Transverse colon (tissue), 4 donors: ENCODE results near the gene LRRC23. TPM values are rescaled to one million over a fixed set of nuclear protein-coding genes. Genes with fewer than 3 reads are reported as not detected.

Experiments used
- DNase-seq: peaks from one replicate; pipeline ENCODE4 v3.0.0-alpha.2; 2019
- H3K27ac ChIP-seq, 4 donors: fragments of 200-600 bp; sonication (generic); 2 replicates each; pipeline ENCODE4 v1.5.1; 2016 to 2018; ENCODE audit warnings: inconsistent platforms in 4 of 4
- H3K27me3 ChIP-seq: fragments of 200-600 bp; sonication (generic); 2 replicates; pipeline ENCODE4 v1.5.1; 2017; ENCODE audit warnings: inconsistent platforms
- H3K36me3 ChIP-seq, 4 donors: fragments of 200-600 bp; sonication (generic); 2 replicates each; pipeline ENCODE4 v1.5.1; 2017 to 2019; ENCODE audit warnings: inconsistent platforms in 4 of 4
- H3K4me1 ChIP-seq, 4 donors: fragments of 200-600 bp; sonication (generic); 2 replicates each; pipeline ENCODE4 v1.5.1; 2017 to 2020; ENCODE audit warnings: inconsistent platforms in 4 of 4
- H3K4me3 ChIP-seq, 4 donors: fragments of 200-600 bp; sonication (generic); 1 replicate in 1 of 4; 2 replicates in 3 of 4; pipeline versions ENCODE4 v1.5.1 to v1.6.1; 2017 to 2019; ENCODE audit warnings: inconsistent platforms in 4 of 4
- H3K9me3 ChIP-seq, 2 donors: fragments of 200-600 bp; sonication (generic); 2 replicates each; pipeline ENCODE4 v1.5.1; 2017 to 2019; ENCODE audit warnings: inconsistent platforms in 2 of 2
- CTCF ChIP-seq, 5 experiments: fragments of 200-600 bp in 3 of 5; fragments of 450-650 bp in 2 of 5; sonication (generic) in 3 of 5; IDR thresholded peaks; 1 replicate in 2 of 5; 2 replicates in 3 of 5; pipeline ENCODE4 v1.5.1; 2016 to 2017; ENCODE audit warnings: antibody characterized with exemption in 5 of 5, inconsistent platforms in 3 of 5, mild to moderate bottlenecking in 2 of 5, moderate library complexity in 1 of 5
- EP300 ChIP-seq: sonication (generic); formaldehyde crosslinking; IDR thresholded peaks from one replicate; pipeline ENCODE4 v1.6.1; 2017; ENCODE audit warnings: antibody characterized with exemption, low read depth
- POLR2A ChIP-seq: fragments of 450-650 bp; IDR thresholded peaks from one replicate; pipeline ENCODE4 v1.6.1; 2016; ENCODE audit warnings: antibody characterized with exemption, mild to moderate bottlenecking, moderate library complexity
- POLR2AphosphoS5 ChIP-seq, 3 donors: sonication (generic); formaldehyde crosslinking; IDR thresholded peaks; one replicate each; pipeline ENCODE4 v1.6.1; 2016; ENCODE audit warnings: antibody characterized with exemption in 3 of 3
- WGBS, 2 donors: methylation state at CpG; one replicate each; pipeline ENCODE4 v1.1.5; 2018; ENCODE audit warnings: low coverage in 1 of 2; 5-methylcytosine and 5-hydroxymethylcytosine counted together
- in situ Hi-C, 4 donors: fragments of 200-750 bp; cut with MboI; loops; one replicate each; pipeline versions ENCODE4 v1.15.0 to v1.15.1; 2017; ENCODE audit warnings: low sequenced_read_pairs in 3 of 4, low pct_ligation_motif_present in 1 of 4, low pct_unique_long_range_greater_than_20kb in 1 of 4
- intact Hi-C: fragments of 100-400 bp; cut with DNase I; formaldehyde crosslinking; loops from one replicate; pipeline ENCODE4 v1.15.1; 2023; ENCODE audit warnings: low total_unique reads
- total RNA-seq, 4 donors: library from RNA; depleted of rRNA; stranded (reverse); fragments of >200 nt; gene quantifications; one replicate each; pipeline ENCODE4 v1.1.0, GENCODE V29; 2016

Gene LRRC23
- total RNA-seq, 4 donors from 2014 or later = 0.60 to 11.3 (median 5.9) TPM; not detected in 1

GRCh38 chr12:6909421-6910145 is 5.0 kb downstream of the LRRC23 start:
- no peak for DNase-seq
- Histone ChIP-seq H3K27me3 (peaks cover 18% of the 10 kb centered on the region), H3K4me3 (no peak overlapping the region), H3K27ac (no peak overlapping the region), H3K9me3 (no peaks in the 10 kb centered on the region), H3K4me1 (peaks cover 8 to 17% (median 13%) of the 10 kb centered on the region in 4 donors), H3K36me3 (no peaks in the 10 kb centered on the region)
- TF ChIP-seq POLR2A = no peak
- TF ChIP-seq POLR2AphosphoS5 (IDR thresholded peaks at IDR 0.05) = no peak
- TF ChIP-seq EP300 = no peak
- no peak for TF ChIP-seq CTCF (IDR thresholded peaks at IDR 0.05)
- 87 to 100% methylated on average over 3 to 4 of the region's 4 CpGs for WGBS, 2 donors
- in situ Hi-C loops (loop anchor here in 1 of 4 donors (25.0 kb wide), 1 partner anchor 203 kb away; the partner anchor contains the start of gene C1RL), intact Hi-C loops (no loop called here)

GRCh38 chr12:6912164-6912935 is 7.7 kb downstream of the LRRC23 start:
- H3K9me3 ChIP-seq = no peaks in the 10 kb centered on the region
- H3K27ac ChIP-seq = no peak overlapping the region
- intact Hi-C loops = no loop called here
- TF ChIP-seq CTCF (IDR thresholded peaks at IDR 0.05) (no peak), EP300 (no peak)
- H3K27me3 ChIP-seq = peaks cover 18% of the 10 kb centered on the region
- H3K36me3 ChIP-seq = no peaks in the 10 kb centered on the region
- peaks cover 13 to 21% (median 17%) of the 10 kb centered on the region in 4 donors for H3K4me1 ChIP-seq
- no peak overlapping the region for H3K4me3 ChIP-seq
- in situ Hi-C loops = loop anchor here in 1 of 4 donors (25.0 kb wide), 1 partner anchor 200 kb away; the partner anchor contains the start of gene C1RL
- 80 to 87% methylated on average over 3 to 15 of the region's 15 CpGs for WGBS, 2 donors
- DNase-seq = no peak

- peaks cover 18% of the 10 kb centered on the region for H3K27me3 ChIP-seq
- in situ Hi-C loops = loop anchor here in 1 of 4 donors (25.0 kb wide), 1 partner anchor 198 kb away; the partner anchor contains the start of gene C1RL
- H3K4me3 ChIP-seq = peak within 1 kb of the TSS; percentile 60 to 76 (median 68)
- no peaks in the 10 kb centered on the region for H3K36me3 ChIP-seq
- H3K4me1 ChIP-seq = peaks cover 13 to 21% (median 17%) of the 10 kb centered on the region in 4 donors
- intact Hi-C loops = no loop called here
- TF ChIP-seq POLR2A (peak; percentile 35), EP300 (no peak), POLR2AphosphoS5 (IDR thresholded peaks at IDR 0.05) (peak; percentile 9 to 56 (median 17))
- H3K27ac ChIP-seq = peak within 1 kb of the TSS; percentile 76 to 90 (median 86)
- H3K9me3 ChIP-seq = no peaks in the 10 kb centered on the region
- DNase-seq = peak; percentile 81
- 0% methylated on average over 1 to 60 of the region's 68 CpGs for WGBS, 2 donors
Measured at GRCh38 chr12:6914246-6914946, 9.8 kb downstream of the LRRC23 start, which contains the start of gene ENO2. TSS of gene ENO2 (plus strand) at chr12:6914580. CDS start at chr12:6915833, 1,253 bp downstream.

- intact Hi-C loops = no loop called here
- Histone ChIP-seq H3K9me3 (no peaks in the 10 kb centered on the region), H3K27ac (peak overlapping the region; percentile 76 to 90 (median 86)), H3K4me3 (peak overlapping the region; percentile 60 to 76 (median 68)), H3K4me1 (peaks cover 13 to 21% (median 17%) of the 10 kb centered on the region in 4 donors), H3K36me3 (no peaks in the 10 kb centered on the region), H3K27me3 (peaks cover 18% of the 10 kb centered on the region)
- DNase-seq = no peak
- in situ Hi-C loops = loop anchor here in 1 of 4 donors (25.0 kb wide), 1 partner anchor 197 kb away; the partner anchor contains the start of gene C1RL
- TF ChIP-seq POLR2A (no peak), CTCF (IDR thresholded peaks at IDR 0.05) (peak in 1 of 5 experiments; percentile 6)
- 0 to 16% methylated on average over 3 to 29 of the region's 29 CpGs for WGBS, 2 donors
Measured at GRCh38 chr12:6914947-6915788, 10.5 kb downstream of the LRRC23 start.
